OCI-LY1 (cell line): Measurements from ENCODE around the gene NOP14.

Source experiments
- H2AFZ ChIP-seq: fragments of 200-600 bp; sonication (generic), shearing (Covaris generic); 2 replicates; pipeline ENCODE4 v1.6.0; 2014; ENCODE audit warnings: antibody characterized with exemption, mild to moderate bottlenecking, low read length
- H3F3A ChIP-seq: fragments of 200-600 bp; sonication (generic), shearing (Covaris generic); 2 replicates; pipeline ENCODE4 v1.6.0; 2014; ENCODE audit warnings: mild to moderate bottlenecking, antibody characterized with exemption, low read length, moderate library complexity; ENCODE audit not compliant: insufficient read depth
- H3K27ac ChIP-seq: fragments of 200-600 bp; sonication (generic); 2 replicates; pipeline ENCODE4 v1.5.1; 2014; ENCODE audit warnings: low read length, mixed run types, mild to moderate bottlenecking, low read depth; ENCODE audit not compliant: poor library complexity, severe bottlenecking
- H3K27me3 ChIP-seq: fragments of 200-600 bp; sonication (generic); 2 replicates; pipeline ENCODE4 v1.6.0; 2014; ENCODE audit warnings: antibody characterized with exemption, mild to moderate bottlenecking, low read length, moderate library complexity; ENCODE audit not compliant: insufficient read depth
- H3K36me3 ChIP-seq: fragments of 200-600 bp; sonication (generic); 2 replicates; pipeline ENCODE4 v1.6.1; 2014; ENCODE audit warnings: mild to moderate bottlenecking, antibody characterized with exemption, low read length, moderate library complexity, mixed read lengths; ENCODE audit not compliant: insufficient read depth
- H3K4me1 ChIP-seq: fragments of 200-600 bp; sonication (generic); 2 replicates; pipeline ENCODE4 v1.5.1; 2014; ENCODE audit warnings: mild to moderate bottlenecking, low read length, moderate library complexity; ENCODE audit not compliant: insufficient read depth, severe bottlenecking
- H3K4me2 ChIP-seq: fragments of 200-600 bp; sonication (generic), shearing (Covaris generic); 2 replicates; pipeline ENCODE4 v1.6.1; 2014; ENCODE audit warnings: low read length
- H3K4me3 ChIP-seq: fragments of 200-600 bp; sonication (generic); 2 replicates; pipeline ENCODE4 v1.5.1; 2014; ENCODE audit warnings: low read length, low read depth, mild to moderate bottlenecking, mixed read lengths; ENCODE audit not compliant: poor library complexity, severe bottlenecking
- H3K79me2 ChIP-seq: fragments of 200-600 bp; shearing (Covaris generic); 2 replicates; pipeline ENCODE4 v1.6.1; 2016; ENCODE audit warnings: mixed run types, low read length, mixed read lengths; ENCODE audit not compliant: insufficient read depth
- H3K9ac ChIP-seq: fragments of 200-600 bp; sonication (generic), shearing (Covaris generic); 2 replicates; pipeline ENCODE4 v1.6.1; 2014; ENCODE audit warnings: mild to moderate bottlenecking, low read length, mixed read lengths
- H3K9me2 ChIP-seq: fragments of 200-600 bp; sonication (generic), shearing (Covaris generic); 2 replicates; pipeline ENCODE4 v1.6.1; 2014; ENCODE audit warnings: low read depth, mild to moderate bottlenecking, low read length, mixed read lengths
- H3K9me3 ChIP-seq: fragments of 200-600 bp; shearing (Covaris generic); 2 replicates; pipeline ENCODE4 v1.6.1; 2014; ENCODE audit warnings: low read length, mixed read lengths
- H4K20me1 ChIP-seq: fragments of 200-600 bp; sonication (generic), shearing (Covaris generic); 2 replicates; pipeline ENCODE4 v1.6.0; 2016; ENCODE audit warnings: mild to moderate bottlenecking, low read length; ENCODE audit not compliant: insufficient read depth
- CTCF ChIP-seq: fragments of 200-600 bp; sonication (generic), shearing (Covaris generic); IDR thresholded peaks from 2 replicates; pipeline ENCODE4 v1.5.1; 2017; ENCODE audit warnings: mild to moderate bottlenecking, antibody characterized with exemption, low read length, moderate library complexity, mixed read lengths
- EZH2 ChIP-seq: fragments of 200-600 bp; sonication (generic), shearing (Covaris generic); IDR thresholded peaks from 2 replicates; pipeline ENCODE4 v1.8.0; 2017; ENCODE audit warnings: borderline replicate concordance, mixed run types, mild to moderate bottlenecking, antibody characterized with exemption, low read length, moderate library complexity, mixed read lengths

NOP14 gene

DNA sequence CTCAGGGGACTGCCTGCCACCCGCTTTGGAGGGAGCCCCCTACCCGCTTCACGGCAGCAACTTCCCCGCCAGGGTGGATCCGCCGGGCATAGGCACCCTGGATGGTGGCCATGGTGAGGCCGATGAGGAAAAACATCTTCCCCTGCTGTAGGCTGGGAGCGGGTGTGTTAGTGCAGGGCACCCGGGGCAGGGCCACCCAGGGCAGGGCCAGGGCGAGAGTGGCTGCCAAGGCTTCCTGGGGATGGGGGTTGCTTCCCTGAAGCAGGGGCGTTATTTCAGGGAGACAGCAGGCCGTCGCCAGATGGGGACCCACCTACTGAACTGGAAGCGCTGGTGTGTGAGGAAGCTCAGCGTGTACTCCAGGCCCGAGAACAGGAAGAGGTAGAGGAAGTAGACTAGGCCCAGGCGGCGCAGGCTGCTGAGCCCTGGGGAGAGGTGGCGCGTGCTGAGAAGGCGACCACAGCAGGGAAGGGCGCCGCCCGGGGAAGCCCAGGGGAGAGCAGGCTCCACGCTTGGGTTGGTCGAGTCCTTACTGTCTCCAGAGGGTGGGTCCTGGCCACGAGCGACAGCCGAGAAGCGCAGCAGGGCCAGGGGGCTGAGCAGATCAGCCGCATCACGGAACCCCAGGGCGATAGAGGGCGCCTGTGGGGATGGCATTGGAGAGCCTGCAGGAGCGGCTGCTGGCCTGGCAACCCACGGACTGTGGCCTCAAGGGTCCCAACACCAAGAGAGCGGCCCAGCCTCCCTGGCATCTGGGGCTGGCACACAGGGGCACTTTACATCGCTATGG is 31.5 kb downstream of the NOP14 start:
- Histone ChIP-seq H3K36me3 (peaks cover 16% of the 10 kb centered on the region; the same call in 1 of the 2 replicates), H3K27ac (peak overlapping the region; percentile 87), H3K9ac (peak overlapping the region; percentile 60; the same call in 1 of the 2 replicates), H3K9me2 (no peaks in the 10 kb centered on the region), H3K4me1 (peaks cover 51% of the 10 kb centered on the region), H3F3A (0 out of 2 replicates have a peak, but pooled peaks cover 3% of the 10 kb centered on the region), H4K20me1 (no peaks in the 10 kb centered on the region), H3K9me3 (no peaks in the 10 kb centered on the region), H3K27me3 (no peaks in the 10 kb centered on the region), H3K4me3 (peak overlapping the region; percentile 67), H2AFZ (no peak overlapping the region), H3K79me2 (no peaks in the 10 kb centered on the region), H3K4me2 (peak overlapping the region; percentile 76)
- TF ChIP-seq EZH2 (no peak), CTCF (peak; percentile 41)

DNA sequence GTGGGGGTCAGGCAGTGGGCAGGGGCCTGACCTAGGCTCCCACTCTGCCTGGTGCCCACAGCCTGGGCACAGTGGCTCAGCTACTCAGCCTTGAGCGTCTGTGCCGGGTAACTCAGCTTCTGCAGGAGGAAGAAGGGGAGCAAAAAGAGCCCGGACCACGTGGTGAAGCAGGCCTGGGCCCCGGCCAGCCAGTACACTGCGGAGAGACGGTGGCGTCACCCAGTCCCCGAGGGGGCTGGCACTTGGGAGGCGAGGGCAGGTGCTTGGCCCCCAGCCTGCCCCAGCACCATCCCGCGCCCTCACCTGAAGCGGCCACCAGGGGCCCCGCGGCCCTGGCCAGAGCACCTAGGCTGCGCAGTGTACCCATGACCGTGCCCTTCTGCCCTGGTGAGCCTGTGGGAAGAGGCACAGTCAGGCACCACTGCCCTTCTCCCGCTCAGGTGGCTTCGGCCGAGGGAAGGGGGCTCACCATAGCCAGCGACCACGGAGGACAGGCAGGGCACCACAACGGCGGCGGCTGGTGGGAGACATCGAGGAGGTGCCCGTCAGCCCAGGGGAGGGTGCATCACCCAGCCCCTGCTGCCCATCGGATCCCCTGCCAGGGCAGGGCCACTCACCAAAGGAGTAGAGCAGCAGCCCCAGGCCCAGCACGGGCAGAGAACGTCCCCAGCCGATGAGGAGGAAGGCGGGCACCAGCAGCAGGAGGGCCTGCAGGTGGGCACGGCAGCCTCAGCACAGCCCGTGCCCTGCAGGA is 32.3 kb downstream of the NOP14 start:
- H3K4me2 ChIP-seq, result peak overlapping the region; percentile 76
- no peaks in the 10 kb centered on the region for H3K9me2 ChIP-seq
- H3K79me2 ChIP-seq, result no peaks in the 10 kb centered on the region
- H4K20me1 ChIP-seq, result no peaks in the 10 kb centered on the region
- H3K9me3 ChIP-seq, result no peaks in the 10 kb centered on the region
- H3K4me3 ChIP-seq, result peak overlapping the region; percentile 67
- H2AFZ ChIP-seq, result no peak overlapping the region
- TF ChIP-seq EZH2, result no peak
- TF ChIP-seq CTCF, result 0 out of 2 replicates have a peak, but pooled peaks have one; percentile 3
- H3K27me3 ChIP-seq, result no peaks in the 10 kb centered on the region
- no peaks in the 10 kb centered on the region for H3F3A ChIP-seq
- H3K27ac ChIP-seq, result peak overlapping the region; percentile 87
- H3K4me1 ChIP-seq, result peaks cover 43% of the 10 kb centered on the region
- H3K9ac ChIP-seq, result peak overlapping the region; percentile 60; the same call in 1 of the 2 replicates
- peaks cover 16% of the 10 kb centered on the region; the same call in 1 of the 2 replicates for H3K36me3 ChIP-seq

DNA sequence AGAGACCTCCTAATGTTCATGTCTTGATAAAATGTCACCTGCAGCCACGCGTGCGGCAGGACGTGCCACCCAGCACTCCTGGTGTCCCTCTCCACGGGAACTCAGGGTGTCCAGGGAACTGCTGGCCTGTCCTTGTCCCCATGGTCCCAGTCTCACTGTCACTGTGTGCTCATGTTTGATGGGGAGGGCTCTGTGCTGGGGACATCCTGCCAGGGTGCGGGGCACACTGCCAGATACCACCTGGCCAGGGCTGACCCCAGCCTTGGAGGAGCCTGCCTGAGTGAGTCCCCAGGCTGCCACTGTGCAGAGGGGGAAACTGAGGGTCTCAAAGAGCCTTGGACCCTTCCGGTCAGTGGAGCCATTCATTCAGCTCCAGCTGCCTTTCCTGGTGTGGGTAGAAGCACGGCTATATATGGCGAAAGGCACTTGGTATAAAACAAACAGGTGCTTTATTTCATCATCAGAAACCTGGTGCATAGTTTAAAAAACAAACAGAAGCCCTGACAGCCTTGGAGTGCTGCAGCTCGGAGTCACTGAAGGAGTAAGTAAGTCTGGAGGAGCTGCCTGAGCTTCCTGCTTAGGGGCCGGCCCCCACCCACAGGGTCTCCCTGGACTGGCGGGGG is 33.0 kb downstream of the NOP14 start:
- peaks cover 16% of the 10 kb centered on the region; the same call in 1 of the 2 replicates for H3K36me3 ChIP-seq
- H3K27me3 ChIP-seq, result no peaks in the 10 kb centered on the region
- no peaks in the 10 kb centered on the region for H3F3A ChIP-seq
- H3K9me2 ChIP-seq, result no peaks in the 10 kb centered on the region
- TF ChIP-seq EZH2, result no peak
- no peak for TF ChIP-seq CTCF
- H3K4me3 ChIP-seq, result peak overlapping the region; percentile 67
- peak overlapping the region; percentile 31; the same call in 1 of the 2 replicates for H3K9ac ChIP-seq
- H3K4me1 ChIP-seq, result peaks cover 38% of the 10 kb centered on the region
- peak overlapping the region; percentile 76 for H3K4me2 ChIP-seq
- no peak overlapping the region for H2AFZ ChIP-seq
- peak overlapping the region; percentile 87 for H3K27ac ChIP-seq
- no peaks in the 10 kb centered on the region for H4K20me1 ChIP-seq
- no peaks in the 10 kb centered on the region for H3K79me2 ChIP-seq
- H3K9me3 ChIP-seq, result no peaks in the 10 kb centered on the region
